SKM-1 (cell line): ENCODE results near the gene RBFOX2.

Experiments used
- DNase-seq: peaks from one replicate; lab custom pipeline; 2025; ENCODE audit not compliant: unreplicated experiment; lab: John Stamatoyannopoulos, UW

Gene RBFOX2

GRCh38 chr22:35872451-35872850 is 156.2 kb downstream of the RBFOX2 start:
- DNase-seq: no peak

GRCh38 chr22:35870517-35871293 is 157.9 kb downstream of the RBFOX2 start:
- DNase-seq: no peak

GRCh38 chr22:35868938-35869337 is 159.7 kb downstream of the RBFOX2 start:
- no peak for DNase-seq

GRCh38 chr22:35866651-35867050 is 162.0 kb downstream of the RBFOX2 start:
- no peak for DNase-seq

GRCh38 chr22:35864545-35865165 is 164.0 kb downstream of the RBFOX2 start:
- no peak for DNase-seq

GRCh38 chr22:35863432-35863831 is 165.2 kb downstream of the RBFOX2 start:
- DNase-seq: no peak

GRCh38 chr22:35862697-35863096 is 165.9 kb downstream of the RBFOX2 start:
- no peak for DNase-seq

- DNase-seq: no peak
These were observed 167.2 kb downstream of the RBFOX2 start for GRCh38 chr22:35861451-35861850.

- DNase-seq: no peak
These were observed 167.8 kb downstream of the RBFOX2 start for GRCh38 chr22:35860837-35861236.

GRCh38 chr22:35860087-35860733 is 168.4 kb downstream of the RBFOX2 start:
- no peak for DNase-seq

GRCh38 chr22:35854334-35854733 is 174.3 kb downstream of the RBFOX2 start:
- DNase-seq: no peak

- DNase-seq: no peak
These were observed 176.5 kb downstream of the RBFOX2 start for GRCh38 chr22:35852076-35852475.

- DNase-seq: no peak
These were observed 177.8 kb downstream of the RBFOX2 start for GRCh38 chr22:35850831-35851230.

GRCh38 chr22:35846804-35847203 is 181.8 kb downstream of the RBFOX2 start:
- no peak for DNase-seq

GRCh38 chr22:35844886-35845285 is 183.7 kb downstream of the RBFOX2 start:
- DNase-seq: no peak

- no peak for DNase-seq
These were observed 185.7 kb downstream of the RBFOX2 start for GRCh38 chr22:35842954-35843353.

- DNase-seq: no peak
These were observed 186.1 kb downstream of the RBFOX2 start for GRCh38 chr22:35842519-35842913.

GRCh38 chr22:35841907-35842518 is 186.6 kb downstream of the RBFOX2 start:
- DNase-seq: no peak

GRCh38 chr22:35840302-35840739 is 188.3 kb downstream of the RBFOX2 start:
- no peak for DNase-seq

GRCh38 chr22:35839841-35840301 is 188.8 kb downstream of the RBFOX2 start:
- no peak for DNase-seq

- no peak for DNase-seq
These were observed 189.6 kb downstream of the RBFOX2 start for GRCh38 chr22:35838855-35839576.
